Measurements from ENCODE around the gene KCNH1. TPM values are rescaled to one million over a fixed set of nuclear protein-coding genes. Genes with fewer than 3 reads are reported as not detected.

Gene KCNH1
- total RNA-seq, 1 experiment from 2014 or later, result 3.0 TPM

- Histone ChIP-seq H3K4me3 (no peak overlapping the region), H3K9me3 (replicated peaks) (no peaks in the 10 kb centered on the region), H3K36me3 (no peaks in the 10 kb centered on the region), H3K27ac (no peak overlapping the region), H3K4me1 (peaks cover 10% of the 10 kb centered on the region), H3K27me3 (no peaks in the 10 kb centered on the region)
- no peak for DNase-seq
These were observed 276.7 kb downstream of the KCNH1 start for GRCh38 chr1:210857146-210857663.

GRCh38 chr1:210855440-210855839 is 278.5 kb downstream of the KCNH1 start:
- peaks cover 10% of the 10 kb centered on the region for H3K4me1 ChIP-seq
- H3K27ac ChIP-seq, result no peak overlapping the region
- DNase-seq, result peak in 1 of 2 experiments; percentile 8
- no peak overlapping the region for H3K4me3 ChIP-seq
- no peaks in the 10 kb centered on the region for H3K36me3 ChIP-seq
- H3K9me3 ChIP-seq (replicated peaks), result no peaks in the 10 kb centered on the region
- H3K27me3 ChIP-seq, result no peaks in the 10 kb centered on the region

- Histone ChIP-seq H3K27ac (no peak overlapping the region), H3K4me1 (peaks cover 10% of the 10 kb centered on the region), H3K27me3 (no peaks in the 10 kb centered on the region), H3K4me3 (no peak overlapping the region), H3K9me3 (replicated peaks) (no peaks in the 10 kb centered on the region), H3K36me3 (no peaks in the 10 kb centered on the region)
- no peak for DNase-seq
These were observed 280.7 kb downstream of the KCNH1 start for GRCh38 chr1:210853276-210853675.

GRCh38 chr1:210850556-210850955 is 283.4 kb downstream of the KCNH1 start:
- H3K4me3 ChIP-seq, result no peak overlapping the region
- H3K9me3 ChIP-seq (replicated peaks), result peaks cover 7% of the 10 kb centered on the region
- H3K4me1 ChIP-seq, result no peaks in the 10 kb centered on the region
- no peak overlapping the region for H3K27ac ChIP-seq
- DNase-seq, result no peak
- no peaks in the 10 kb centered on the region for H3K27me3 ChIP-seq
- no peaks in the 10 kb centered on the region for H3K36me3 ChIP-seq

GRCh38 chr1:210848474-210848873 is 285.5 kb downstream of the KCNH1 start:
- Histone ChIP-seq H3K36me3 (no peaks in the 10 kb centered on the region), H3K4me1 (no peaks in the 10 kb centered on the region), H3K27ac (no peak overlapping the region), H3K4me3 (no peak overlapping the region), H3K9me3 (replicated peaks) (peaks cover 7% of the 10 kb centered on the region), H3K27me3 (no peaks in the 10 kb centered on the region)
- no peak for DNase-seq

GRCh38 chr1:210841926-210842625 is 291.9 kb downstream of the KCNH1 start:
- Histone ChIP-seq H3K9me3 (replicated peaks) (peaks cover 13% of the 10 kb centered on the region), H3K4me3 (no peak overlapping the region), H3K4me1 (no peaks in the 10 kb centered on the region), H3K27ac (no peak overlapping the region), H3K36me3 (no peaks in the 10 kb centered on the region), H3K27me3 (no peaks in the 10 kb centered on the region)
- no peak for DNase-seq

- no peaks in the 10 kb centered on the region for H3K27me3 ChIP-seq
- no peak overlapping the region for H3K27ac ChIP-seq
- no peak overlapping the region for H3K4me3 ChIP-seq
- peaks cover 14% of the 10 kb centered on the region; the same call in 1 of the 2 replicates for H3K9me3 ChIP-seq (replicated peaks)
- peaks cover 9% of the 10 kb centered on the region for H3K4me1 ChIP-seq
- H3K36me3 ChIP-seq, result no peaks in the 10 kb centered on the region
- DNase-seq, result no peak
These were observed 303.6 kb downstream of the KCNH1 start for GRCh38 chr1:210830034-210831028.

GRCh38 chr1:210828996-210829596 is 304.9 kb downstream of the KCNH1 start:
- no peak overlapping the region for H3K4me3 ChIP-seq
- no peaks in the 10 kb centered on the region for H3K27me3 ChIP-seq
- no peaks in the 10 kb centered on the region for H3K36me3 ChIP-seq
- H3K27ac ChIP-seq, result no peak overlapping the region
- peaks cover 9% of the 10 kb centered on the region for H3K4me1 ChIP-seq
- no peak for DNase-seq
- peaks cover 8% of the 10 kb centered on the region; the same call in 1 of the 2 replicates for H3K9me3 ChIP-seq (replicated peaks)

- H3K27ac ChIP-seq, result no peak overlapping the region
- no peaks in the 10 kb centered on the region for H3K27me3 ChIP-seq
- H3K9me3 ChIP-seq (replicated peaks), result peaks cover 4% of the 10 kb centered on the region; the same call in 1 of the 2 replicates
- H3K4me1 ChIP-seq, result no peaks in the 10 kb centered on the region; the same call in 1 of the 2 replicates
- no peak for DNase-seq
- H3K36me3 ChIP-seq, result no peaks in the 10 kb centered on the region; the same call in 1 of the 2 replicates
- no peak overlapping the region for H3K4me3 ChIP-seq
These were observed 306.5 kb downstream of the KCNH1 start for GRCh38 chr1:210827481-210827880.

- H3K27ac ChIP-seq, result no peak overlapping the region
- H3K27me3 ChIP-seq, result no peaks in the 10 kb centered on the region
- no peak for DNase-seq
- no peaks in the 10 kb centered on the region for H3K9me3 ChIP-seq (replicated peaks)
- no peaks in the 10 kb centered on the region; the same call in 1 of the 2 replicates for H3K36me3 ChIP-seq
- H3K4me1 ChIP-seq, result no peaks in the 10 kb centered on the region
- H3K4me3 ChIP-seq, result no peak overlapping the region
These were observed 307.3 kb downstream of the KCNH1 start for GRCh38 chr1:210826686-210827085.

- Histone ChIP-seq H3K27ac (no peak overlapping the region), H3K36me3 (no peaks in the 10 kb centered on the region; the same call in 1 of the 2 replicates), H3K4me3 (no peak overlapping the region), H3K4me1 (no peaks in the 10 kb centered on the region), H3K27me3 (no peaks in the 10 kb centered on the region), H3K9me3 (replicated peaks) (no peaks in the 10 kb centered on the region)
- DNase-seq, result no peak
These were observed 311.0 kb downstream of the KCNH1 start for GRCh38 chr1:210822932-210823331.

- no peaks in the 10 kb centered on the region for H3K27me3 ChIP-seq
- H3K9me3 ChIP-seq (replicated peaks), result no peaks in the 10 kb centered on the region
- H3K4me3 ChIP-seq, result no peak overlapping the region
- no peaks in the 10 kb centered on the region; the same call in 1 of the 2 replicates for H3K36me3 ChIP-seq
- H3K27ac ChIP-seq, result no peak overlapping the region
- no peak for DNase-seq
- H3K4me1 ChIP-seq, result no peaks in the 10 kb centered on the region
These were observed 311.7 kb downstream of the KCNH1 start for GRCh38 chr1:210822241-210822640.

- Histone ChIP-seq H3K4me3 (no peak overlapping the region), H3K9me3 (replicated peaks) (no peaks in the 10 kb centered on the region), H3K27me3 (no peaks in the 10 kb centered on the region), H3K4me1 (no peaks in the 10 kb centered on the region), H3K36me3 (no peaks in the 10 kb centered on the region; the same call in 1 of the 2 replicates), H3K27ac (no peak overlapping the region)
- DNase-seq, result no peak
These were observed 312.3 kb downstream of the KCNH1 start for GRCh38 chr1:210821615-210822014.

- no peak for DNase-seq
- no peaks in the 10 kb centered on the region for H3K4me1 ChIP-seq
- no peak overlapping the region for H3K4me3 ChIP-seq
- no peaks in the 10 kb centered on the region for H3K27me3 ChIP-seq
- H3K27ac ChIP-seq, result no peak overlapping the region
- H3K9me3 ChIP-seq (replicated peaks), result no peaks in the 10 kb centered on the region
- H3K36me3 ChIP-seq, result no peaks in the 10 kb centered on the region; the same call in 1 of the 2 replicates
These were observed 314.7 kb downstream of the KCNH1 start for GRCh38 chr1:210819266-210819665.

Data from SJCRH30 (cell line).